ENCODE results near the gene CADM1.

Gene CADM1

GRCh38 chr11:115322553-115323203 lies 181.5 kb downstream of the CADM1 start:
- H4K20me1 ChIP-seq (ENCODE audit: control insufficient read depth, insufficient read depth, low read depth, low read length): no peaks in the 10 kb centered on the region
- H3K79me2 ChIP-seq (ENCODE audit: control insufficient read depth, low read length): no peaks in the 10 kb centered on the region
- no peak overlapping the region for H3K4me2 ChIP-seq (ENCODE audit: low read length)
- no peaks in the 10 kb centered on the region for H3F3A ChIP-seq (ENCODE audit: control insufficient read depth, insufficient read depth)
- H3K4me3 ChIP-seq (ENCODE audit: low read length): no peak overlapping the region
- H3K27ac ChIP-seq (ENCODE audit: low read depth, low read length): no peak overlapping the region
- H3K9me2 ChIP-seq (replicated peaks; ENCODE audit: control insufficient read depth, low read length): no peaks in the 10 kb centered on the region
- H3K36me3 ChIP-seq (ENCODE audit: control insufficient read depth, low read length): no peaks in the 10 kb centered on the region
- no peaks in the 10 kb centered on the region for H3K27me3 ChIP-seq (ENCODE audit: control insufficient read depth, low read length)
- H3K4me1 ChIP-seq (ENCODE audit: control insufficient read depth, low read length): no peaks in the 10 kb centered on the region
- H3K9me3 ChIP-seq (ENCODE audit: control insufficient read depth, insufficient read depth, low read length): no peaks in the 10 kb centered on the region
- TF ChIP-seq EZH2phosphoT487 (IDR thresholded peaks at IDR 0.05; ENCODE audit: borderline replicate concordance, low read length): no peak
- TF ChIP-seq, protein P1, sequence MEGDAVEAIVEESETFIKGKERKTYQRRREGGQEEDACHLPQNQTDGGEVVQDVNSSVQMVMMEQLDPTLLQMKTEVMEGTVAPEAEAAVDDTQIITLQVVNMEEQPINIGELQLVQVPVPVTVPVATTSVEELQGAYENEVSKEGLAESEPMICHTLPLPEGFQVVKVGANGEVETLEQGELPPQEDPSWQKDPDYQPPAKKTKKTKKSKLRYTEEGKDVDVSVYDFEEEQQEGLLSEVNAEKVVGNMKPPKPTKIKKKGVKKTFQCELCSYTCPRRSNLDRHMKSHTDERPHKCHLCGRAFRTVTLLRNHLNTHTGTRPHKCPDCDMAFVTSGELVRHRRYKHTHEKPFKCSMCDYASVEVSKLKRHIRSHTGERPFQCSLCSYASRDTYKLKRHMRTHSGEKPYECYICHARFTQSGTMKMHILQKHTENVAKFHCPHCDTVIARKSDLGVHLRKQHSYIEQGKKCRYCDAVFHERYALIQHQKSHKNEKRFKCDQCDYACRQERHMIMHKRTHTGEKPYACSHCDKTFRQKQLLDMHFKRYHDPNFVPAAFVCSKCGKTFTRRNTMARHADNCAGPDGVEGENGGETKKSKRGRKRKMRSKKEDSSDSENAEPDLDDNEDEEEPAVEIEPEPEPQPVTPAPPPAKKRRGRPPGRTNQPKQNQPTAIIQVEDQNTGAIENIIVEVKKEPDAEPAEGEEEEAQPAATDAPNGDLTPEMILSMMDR (IDR thresholded peaks at IDR 0.05; ENCODE audit: low read depth, low read length, poor library complexity, severe bottlenecking): no peak

DNA sequence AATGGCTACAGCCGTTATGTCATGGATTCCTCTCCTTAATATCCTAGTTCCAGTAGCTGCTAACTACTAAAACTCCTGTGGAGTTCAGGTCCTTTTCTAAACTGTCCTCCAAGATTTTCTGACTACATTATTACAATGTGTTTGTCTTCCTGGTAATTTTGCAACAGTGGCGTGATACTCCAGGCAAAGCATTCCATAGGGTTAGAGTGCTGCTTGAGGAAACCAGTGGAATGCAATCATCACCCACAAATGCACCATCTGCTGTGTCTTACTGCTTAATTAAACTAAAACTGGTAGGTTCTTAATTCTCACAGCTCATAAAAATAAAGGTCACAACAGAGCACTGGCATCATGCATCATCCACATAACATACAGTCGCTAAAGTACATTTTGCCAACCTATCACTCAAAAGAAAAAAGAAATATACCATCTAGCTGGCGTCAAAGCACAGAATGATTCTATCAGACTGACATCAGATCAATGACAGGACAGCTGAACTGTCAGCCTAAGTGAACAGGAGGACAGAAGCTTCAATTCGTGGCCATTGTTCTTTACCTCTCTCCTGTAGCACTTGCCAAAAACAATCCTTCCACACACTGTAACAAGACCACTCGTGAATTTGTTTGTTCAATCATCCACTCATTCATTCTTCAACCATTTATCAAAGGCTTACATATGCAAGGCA lies 182.5 kb downstream of the CADM1 start:
- Histone ChIP-seq H3K36me3 (ENCODE audit: control insufficient read depth, low read length) (no peaks in the 10 kb centered on the region), H4K20me1 (ENCODE audit: control insufficient read depth, insufficient read depth, low read depth, low read length) (no peaks in the 10 kb centered on the region), H3F3A (ENCODE audit: control insufficient read depth, insufficient read depth) (no peaks in the 10 kb centered on the region), H3K4me3 (ENCODE audit: low read length) (no peak overlapping the region), H3K27me3 (ENCODE audit: control insufficient read depth, low read length) (no peaks in the 10 kb centered on the region), H3K9me2 (replicated peaks; ENCODE audit: control insufficient read depth, low read length) (no peaks in the 10 kb centered on the region), H3K4me2 (ENCODE audit: low read length) (no peak overlapping the region), H3K79me2 (ENCODE audit: control insufficient read depth, low read length) (no peaks in the 10 kb centered on the region), H3K4me1 (ENCODE audit: control insufficient read depth, low read length) (no peaks in the 10 kb centered on the region), H3K9me3 (ENCODE audit: control insufficient read depth, insufficient read depth, low read length) (no peaks in the 10 kb centered on the region), H3K27ac (ENCODE audit: low read depth, low read length) (no peak overlapping the region)
- no peak for TF ChIP-seq EZH2phosphoT487 (IDR thresholded peaks at IDR 0.05; ENCODE audit: borderline replicate concordance, low read length)
- TF ChIP-seq, protein P1 (IDR thresholded peaks at IDR 0.05; ENCODE audit: low read depth, low read length, poor library complexity, severe bottlenecking): no peak

DNA sequence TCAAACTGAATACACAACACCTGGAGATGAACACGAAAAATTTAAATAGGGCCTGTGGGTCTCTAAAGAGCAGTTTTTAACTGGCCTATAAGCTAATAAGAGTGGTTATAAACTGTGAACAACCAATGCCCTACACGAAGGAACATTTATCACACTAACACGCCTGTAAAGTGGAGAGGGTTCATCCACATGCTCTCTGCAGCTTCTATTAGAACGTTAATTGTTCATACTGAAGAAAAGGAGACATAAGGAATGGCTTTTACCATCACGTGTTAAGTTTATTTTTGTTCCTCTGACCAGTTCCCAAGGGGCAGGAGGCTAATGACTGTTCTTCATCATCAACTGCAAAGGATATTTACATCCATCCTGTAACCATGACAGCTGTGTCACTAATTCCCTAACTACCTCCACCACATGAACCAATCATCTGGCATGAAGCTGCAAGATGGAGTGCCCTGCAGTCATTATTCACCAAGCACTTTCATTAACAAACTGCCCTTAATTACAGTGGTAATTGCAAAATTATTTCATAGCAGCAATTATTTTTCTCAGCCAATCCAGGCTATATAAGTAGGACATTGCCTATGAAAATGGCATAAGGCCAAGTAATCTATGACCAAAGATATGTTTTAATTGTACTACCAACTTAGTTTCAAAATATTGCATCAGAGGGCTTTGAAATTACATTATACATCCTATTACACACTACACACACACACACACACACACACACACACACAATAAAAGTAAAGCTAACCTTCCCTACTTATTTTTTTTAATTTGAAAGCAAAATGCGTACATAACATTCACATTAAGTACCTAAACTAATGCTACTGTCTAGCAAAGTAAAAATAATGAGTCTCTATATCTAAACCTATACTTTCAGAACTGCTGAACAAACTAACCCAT lies 186.7 kb downstream of the CADM1 start:
- TF ChIP-seq, protein P1 (IDR thresholded peaks at IDR 0.05; ENCODE audit: low read depth, low read length, poor library complexity, severe bottlenecking): no peak
- TF ChIP-seq EZH2phosphoT487 (IDR thresholded peaks at IDR 0.05; ENCODE audit: borderline replicate concordance, low read length): no peak
- no peaks in the 10 kb centered on the region for H3K9me3 ChIP-seq (ENCODE audit: control insufficient read depth, insufficient read depth, low read length)
- no peak overlapping the region for H3K4me3 ChIP-seq (ENCODE audit: low read length)
- no peaks in the 10 kb centered on the region for H3K4me1 ChIP-seq (ENCODE audit: control insufficient read depth, low read length)
- no peaks in the 10 kb centered on the region for H3K79me2 ChIP-seq (ENCODE audit: control insufficient read depth, low read length)
- H3K27me3 ChIP-seq (ENCODE audit: control insufficient read depth, low read length): no peaks in the 10 kb centered on the region
- no peak overlapping the region for H3K4me2 ChIP-seq (ENCODE audit: low read length)
- H3K36me3 ChIP-seq (ENCODE audit: control insufficient read depth, low read length): no peaks in the 10 kb centered on the region
- no peaks in the 10 kb centered on the region for H3F3A ChIP-seq (ENCODE audit: control insufficient read depth, insufficient read depth)
- no peaks in the 10 kb centered on the region for H4K20me1 ChIP-seq (ENCODE audit: control insufficient read depth, insufficient read depth, low read depth, low read length)
- no peaks in the 10 kb centered on the region for H3K9me2 ChIP-seq (replicated peaks; ENCODE audit: control insufficient read depth, low read length)
- no peak overlapping the region for H3K27ac ChIP-seq (ENCODE audit: low read depth, low read length)
